HG02852 (cell line): ENCODE measurements around the gene IRGC.
A peak's percentile ranks its signal among the peaks of the same experiment; 100 is the strongest.
"Not testable (repeated sequence)": the region's sequence is repeated elsewhere in the genome, so short reads cannot be mapped to it uniquely, and the experiment has no call there.

ENCODE experiments used
- ATAC-seq: cut with Tn5 transposase; IDR thresholded peaks from one replicate; pipeline ENCODE4 v1.9.1; 2021; ENCODE audit warnings: mild to moderate bottlenecking, moderate library complexity; ENCODE audit not compliant: unreplicated experiment

IRGC gene, protein sequence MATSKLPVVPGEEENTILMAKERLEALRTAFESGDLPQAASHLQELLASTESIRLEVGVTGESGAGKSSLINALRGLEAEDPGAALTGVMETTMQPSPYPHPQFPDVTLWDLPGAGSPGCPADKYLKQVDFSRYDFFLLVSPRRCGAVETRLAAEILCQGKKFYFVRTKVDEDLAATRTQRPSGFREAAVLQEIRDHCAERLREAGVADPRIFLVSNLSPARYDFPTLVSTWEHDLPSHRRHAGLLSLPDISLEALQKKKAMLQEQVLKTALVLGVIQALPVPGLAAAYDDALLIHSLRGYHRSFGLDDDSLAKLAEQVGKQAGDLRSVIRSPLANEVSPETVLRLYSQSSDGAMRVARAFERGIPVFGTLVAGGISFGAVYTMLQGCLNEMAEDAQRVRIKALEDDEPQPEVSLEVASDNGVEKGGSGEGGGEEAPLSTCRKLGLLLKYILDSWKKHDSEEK

DNA sequence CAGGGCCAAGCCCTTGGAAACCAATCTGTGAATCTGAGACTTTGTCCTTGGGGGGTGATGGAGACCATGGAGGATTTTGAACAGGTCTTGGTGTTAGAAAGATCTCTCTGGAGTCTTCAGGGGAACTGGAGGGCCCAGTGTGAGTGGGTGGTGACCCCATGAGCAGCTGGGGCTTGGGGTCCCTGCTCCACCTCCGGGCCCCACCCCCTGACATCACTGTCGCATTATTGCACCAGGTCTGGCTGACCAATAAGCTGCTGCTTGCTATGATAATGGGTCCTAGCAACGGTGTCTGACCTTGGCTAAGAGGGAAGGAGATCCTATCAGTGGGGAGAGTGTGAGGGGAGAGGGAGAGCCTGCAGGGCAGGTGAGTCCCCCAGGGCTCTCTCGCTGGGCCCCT lies at the start of gene IRGC:
Gene IRGC (plus strand): TSS at position 301 of the 400 bp plus-strand sequence. CDS start 2,483 bp downstream, outside the sequence.
- ATAC-seq = no peak

DNA sequence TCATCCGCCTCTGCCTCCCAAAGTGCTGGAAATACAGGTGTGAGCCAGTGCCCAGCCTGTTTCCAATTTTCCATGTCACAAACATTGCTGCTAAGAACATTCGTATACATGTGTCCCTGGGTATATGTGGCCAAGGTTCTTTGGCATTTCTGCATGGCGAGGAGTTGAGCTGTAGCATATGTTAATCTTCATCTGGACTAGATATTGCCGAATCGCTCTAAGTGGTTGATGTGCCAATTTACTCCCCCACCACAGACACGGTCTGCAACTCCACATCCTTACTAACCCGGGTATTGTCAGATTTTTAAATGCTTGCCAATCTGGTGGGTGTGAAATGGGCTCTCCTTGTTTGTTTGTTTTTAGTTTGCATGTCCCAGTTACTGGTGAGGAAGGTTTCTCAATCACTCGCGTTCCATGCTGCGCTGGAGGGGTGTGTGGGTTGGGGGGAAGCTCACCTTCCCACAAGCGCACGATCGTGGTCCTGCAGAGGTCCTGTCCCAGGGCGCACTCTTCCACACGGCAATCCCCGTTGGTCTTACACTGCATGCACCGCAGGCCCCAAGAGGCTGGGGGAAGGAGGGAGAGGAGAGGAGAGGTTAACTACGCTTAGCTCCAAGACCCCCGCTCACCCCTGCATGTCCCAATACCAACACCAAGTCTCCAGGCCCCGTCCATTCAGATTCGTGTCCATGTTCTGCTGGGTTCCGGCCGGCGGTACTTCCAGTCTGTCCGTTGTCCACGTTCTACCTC lies 48.6 kb upstream of the IRGC start:
- ATAC-seq = no peak

DNA sequence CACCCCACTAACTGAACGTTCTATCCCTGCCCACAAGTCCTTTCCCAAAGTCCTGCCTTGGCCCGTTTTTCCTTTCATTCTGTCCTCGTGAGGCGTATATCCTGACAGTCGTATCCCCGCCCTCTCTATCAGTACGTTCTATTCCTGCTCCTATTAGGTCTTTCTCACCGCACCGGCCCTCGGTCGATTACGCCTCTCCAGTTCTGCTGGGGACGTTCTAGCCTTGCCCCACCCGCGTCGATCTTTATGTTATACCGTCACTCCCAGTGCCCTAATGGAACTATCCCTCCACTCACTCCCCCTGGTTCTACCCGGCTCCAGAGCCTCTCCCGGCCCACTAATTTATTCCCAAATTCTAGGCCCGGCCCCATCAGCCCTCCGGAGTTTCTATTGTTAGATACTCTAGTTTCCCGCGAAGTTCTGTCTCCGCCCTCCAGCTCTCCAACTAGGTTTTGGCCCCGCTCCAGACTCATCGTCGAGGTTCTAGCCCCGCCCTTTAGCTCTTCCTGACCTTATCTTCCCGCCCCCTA lies 47.9 kb upstream of the IRGC start:
- ATAC-seq = no peak

GRCh38 chr19:43668406-43669109 lies 47.3 kb upstream of the IRGC start:
- peak; percentile 86 for ATAC-seq

GRCh38 chr19:43672061-43672679 lies 43.7 kb upstream of the IRGC start:
- no peak for ATAC-seq

DNA sequence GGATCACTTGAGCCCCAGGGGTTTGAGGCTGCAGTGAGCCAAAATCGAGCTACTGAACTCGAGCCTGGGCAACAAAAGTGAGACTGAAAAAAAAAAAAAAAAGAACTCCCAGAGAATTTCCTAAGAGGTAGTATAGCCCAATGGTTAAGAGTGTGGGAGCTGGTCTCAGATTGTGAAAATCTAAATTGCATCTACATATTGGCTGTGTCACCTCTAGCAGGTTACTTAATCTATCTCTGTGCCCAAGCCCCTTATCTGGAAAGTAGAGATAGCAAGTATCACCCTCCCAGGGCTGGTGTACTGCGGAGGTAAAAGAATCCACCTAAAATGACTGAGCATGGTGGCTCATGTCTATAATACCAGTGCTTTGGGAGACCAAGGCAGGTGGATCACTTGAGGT lies 42.2 kb upstream of the IRGC start:
- ATAC-seq = no peak

DNA sequence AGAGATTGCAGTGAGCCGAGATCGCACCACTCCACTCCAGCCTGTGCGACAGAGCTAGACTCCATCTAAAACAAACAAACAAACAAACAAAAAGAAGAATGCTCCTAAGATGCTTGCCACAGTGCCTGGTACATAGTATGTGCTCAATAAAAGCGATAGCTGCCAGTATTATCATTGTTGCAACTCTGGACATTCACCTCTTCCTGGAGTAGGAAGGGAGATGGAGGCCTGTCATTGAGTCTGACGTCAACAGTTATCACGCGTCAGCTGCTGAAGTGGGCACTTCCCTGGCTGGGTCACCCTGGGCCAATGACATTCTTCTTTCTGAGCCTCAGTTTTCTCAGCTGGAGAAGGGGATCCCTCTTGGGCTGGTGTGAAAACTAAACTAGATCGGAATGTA lies 41.7 kb upstream of the IRGC start:
- no peak for ATAC-seq

- no peak for ATAC-seq
These were observed 41.3 kb upstream of the IRGC start for GRCh38 chr19:43674596-43674995.

GRCh38 chr19:43675269-43675879 lies 40.5 kb upstream of the IRGC start:
- no peak for ATAC-seq

DNA sequence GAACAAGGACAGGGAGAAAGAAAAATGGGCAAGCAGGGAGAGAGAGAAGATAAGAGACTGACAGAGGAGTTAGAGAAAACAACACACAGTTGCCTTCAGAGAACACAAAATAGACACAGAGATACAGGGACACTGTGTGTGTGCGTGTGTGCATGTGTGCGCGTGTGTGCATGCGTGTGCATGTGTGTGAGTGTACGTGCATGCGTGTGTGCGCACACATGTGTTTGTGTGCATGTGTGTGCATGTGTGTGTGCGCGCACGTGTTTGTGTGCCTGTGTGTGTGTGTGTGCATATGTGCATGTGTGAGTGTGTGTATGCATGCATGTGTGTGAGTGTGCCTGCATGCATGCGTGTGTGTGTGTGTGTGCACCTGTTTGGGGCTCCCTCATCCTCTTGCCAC lies 40.0 kb upstream of the IRGC start:
- ATAC-seq = no peak

- no peak for ATAC-seq
These were observed 37.2 kb upstream of the IRGC start for GRCh38 chr19:43678512-43679261.

- ATAC-seq = no peak
These were observed 34.1 kb upstream of the IRGC start for GRCh38 chr19:43681821-43682220.

DNA sequence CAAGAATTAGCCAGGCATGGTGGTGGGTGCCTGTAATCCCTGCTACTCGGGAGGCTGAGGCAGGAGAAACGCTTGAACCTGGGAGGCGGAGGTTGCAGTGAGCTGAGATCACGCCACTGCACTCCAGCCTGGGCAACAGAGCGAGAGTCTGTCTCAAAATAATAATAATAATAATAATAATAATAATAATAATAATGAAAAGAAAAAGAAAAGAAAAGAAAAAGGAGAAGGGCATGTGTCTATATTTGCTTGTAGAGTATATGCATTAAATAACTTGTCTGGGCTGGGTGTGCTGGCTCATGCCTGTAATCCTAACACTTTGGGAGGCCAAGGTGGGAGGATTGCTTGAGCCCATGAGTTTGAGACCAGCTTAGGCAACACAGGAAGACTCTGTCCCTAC lies 33.6 kb upstream of the IRGC start:
- not testable (repeated sequence) for ATAC-seq

DNA sequence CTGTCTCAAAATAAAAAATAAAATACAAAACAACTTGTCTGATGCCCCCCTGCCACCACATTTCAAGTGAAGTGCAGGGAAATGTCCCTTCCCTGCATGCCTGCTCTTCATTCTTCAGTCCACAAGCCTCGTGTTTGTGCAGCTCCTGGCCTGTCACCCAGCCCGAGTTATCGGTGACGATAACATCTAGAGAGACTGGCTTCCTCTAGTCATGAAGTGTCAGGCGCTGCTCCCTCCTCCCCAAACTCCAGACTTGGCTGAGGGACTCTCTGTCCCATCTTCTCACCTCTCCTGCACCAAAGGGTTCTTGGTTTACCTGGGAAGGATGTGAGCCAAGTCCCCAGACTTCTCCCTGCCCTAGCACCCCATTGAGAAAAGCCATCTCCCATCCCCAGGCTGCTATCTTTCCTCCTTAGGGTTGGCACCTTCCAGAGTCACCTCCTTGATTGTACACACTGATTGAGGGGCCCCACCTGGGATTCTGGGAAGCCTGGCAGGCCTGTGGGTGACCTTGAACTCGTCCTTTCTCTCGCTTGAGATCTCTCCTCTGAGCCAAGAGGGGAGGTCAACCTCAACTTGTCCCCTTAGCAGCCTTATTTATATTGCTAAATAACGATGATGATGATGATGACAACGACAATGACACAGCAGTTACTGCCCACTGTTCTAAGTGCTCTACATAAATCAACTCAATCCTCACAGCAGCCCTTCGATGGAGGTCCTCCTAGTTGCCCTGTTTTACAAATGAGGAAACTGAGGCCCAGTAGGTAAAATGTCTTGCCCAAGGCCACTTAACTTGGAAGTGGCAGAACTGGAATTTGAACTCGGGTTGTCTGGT lies 32.8 kb upstream of the IRGC start:
- ATAC-seq = no peak

- no peak for ATAC-seq
These were observed 32.0 kb upstream of the IRGC start for GRCh38 chr19:43683905-43684304.

GRCh38 chr19:43684326-43684725 lies 31.6 kb upstream of the IRGC start:
- ATAC-seq = no peak

- ATAC-seq = no peak
These were observed 28.2 kb upstream of the IRGC start for GRCh38 chr19:43687660-43687997.

DNA sequence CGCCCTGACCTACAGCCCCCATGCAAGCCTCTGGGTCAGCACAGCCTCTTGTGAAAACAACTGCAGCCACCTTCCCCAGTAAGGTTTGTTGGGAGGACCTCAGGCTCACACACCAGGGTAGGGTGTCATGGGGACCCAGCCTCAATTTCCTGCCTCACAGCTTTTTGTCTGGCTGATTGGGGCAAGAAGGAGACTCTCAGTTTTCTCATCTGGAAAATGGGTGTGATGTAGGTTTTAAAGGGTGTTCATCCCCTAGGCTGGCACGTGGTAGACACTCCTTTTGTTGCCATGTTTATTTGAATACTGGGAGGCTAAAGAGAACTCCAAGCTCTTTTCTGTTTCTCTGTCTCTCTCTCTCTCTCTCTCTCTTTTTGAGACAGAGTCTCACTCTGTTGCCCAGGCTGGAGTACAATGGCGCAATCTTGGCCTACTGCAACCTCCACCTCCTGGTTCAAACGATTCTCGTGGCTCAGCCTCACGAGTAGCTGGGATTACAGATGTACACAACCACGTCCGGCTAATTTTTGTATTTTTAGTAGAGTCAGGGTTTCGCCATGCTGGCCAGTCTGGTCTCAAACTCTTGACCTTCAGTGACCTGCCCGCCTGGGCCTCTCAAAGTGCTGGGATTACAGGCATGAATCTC lies 27.7 kb upstream of the IRGC start:
- ATAC-seq = no peak
